Endothelial cell of umbilical vein (primary cell): ENCODE results near the gene EIF2B2. TPM values are rescaled to one million over a fixed set of nuclear protein-coding genes. Genes with fewer than 3 reads are reported as not detected.

ENCODE experiments used
- BruUV-seq: library from RNA; stranded (reverse); fragments of 400-500 nt; replicated peaks from 2 replicates; lab custom pipeline; 2021; lab: Mats Ljungman, UMichigan
- CTCF ChIA-PET: fragments of 300-600, 350-600 bp; sonication (Branson Sonifier 250); formaldehyde crosslinking; loops from one replicate; lab custom pipeline; 2021; ENCODE audit warnings: antibody characterized with exemption, inconsistent platforms; lab: Charles Lee
- POLR2A ChIA-PET: fragments of 300-600, 350-600 bp; sonication (Branson Sonifier 250); formaldehyde crosslinking; loops from one replicate; lab custom pipeline; 2021; ENCODE audit warnings: antibody characterized with exemption, inconsistent platforms; lab: Charles Lee
- DNase-seq: peaks from one replicate; pipeline ENCODE4 v3.0.0-alpha.2; 2011; ENCODE audit warnings: low read depth, low spot score
- FAIRE-seq: peaks from 2 replicates; lab custom pipeline; 2011; peaks lifted over from hg19 to GRCh38; lab: Jason Lieb, UNC
- H2AFZ ChIP-seq: 2 replicates; pipeline ENCODE4 v1.6.0; 2012; ENCODE audit warnings: low read depth, low read length, control low read depth, inconsistent platforms
- H3K27ac ChIP-seq: 2 replicates; pipeline ENCODE4 v1.5.1; 2011; ENCODE audit warnings: low read depth, mild to moderate bottlenecking, control low read depth, low read length, moderate library complexity; ENCODE audit not compliant: insufficient read depth
- H3K27me3 ChIP-seq, 2 experiments: 2 replicates each; pipeline versions ENCODE4 v1.6.0 to v1.6.1; 2011; ENCODE audit warnings: low read length in 2 of 2, mixed read lengths in 1 of 2; ENCODE audit not compliant: control insufficient read depth in 2 of 2, insufficient read depth in 2 of 2
- H3K36me3 ChIP-seq, 2 experiments: 2 replicates in 1 of 2; 3 replicates in 1 of 2; pipeline ENCODE4 v1.5.1; 2011; ENCODE audit warnings: low read length in 2 of 2, mild to moderate bottlenecking in 1 of 2, moderate library complexity in 1 of 2; ENCODE audit not compliant: control insufficient read depth in 2 of 2, insufficient read depth in 2 of 2; ENCODE audit errors: extremely low read depth in 1 of 2
- H3K4me1 ChIP-seq: 3 replicates; pipeline ENCODE4 v1.5.1; 2011; ENCODE audit warnings: mild to moderate bottlenecking, low read length; ENCODE audit not compliant: control insufficient read depth, insufficient read depth; ENCODE audit errors: extremely low read depth
- H3K4me2 ChIP-seq: 2 replicates; pipeline ENCODE4 v1.6.1; 2011; ENCODE audit warnings: low read length, control low read depth, mixed read lengths; ENCODE audit not compliant: insufficient read depth
- H3K4me3 ChIP-seq, 3 experiments: fragments of 200-600 bp in 1 of 3; sonication (generic), shearing (Covaris generic) in 1 of 3; replicated peaks in 1 of 3; 2 replicates each; pipeline ENCODE4 v1.5.1; 2011 to 2016; ENCODE audit warnings: control low read depth in 3 of 3, low read length in 3 of 3, mild to moderate bottlenecking in 2 of 3, inconsistent platforms in 1 of 3, low read depth in 1 of 3, moderate library complexity in 1 of 3; ENCODE audit not compliant: insufficient read depth in 1 of 3
- H3K79me2 ChIP-seq: 2 replicates; pipeline ENCODE4 v1.6.0; 2012; ENCODE audit warnings: low read length, inconsistent platforms; ENCODE audit not compliant: control insufficient read depth, insufficient read depth
- H3K9ac ChIP-seq: replicated peaks from 2 replicates; pipeline ENCODE3; 2011; ENCODE audit warnings: low read length, control low read depth; ENCODE audit not compliant: insufficient read depth; ENCODE audit errors: extremely low read depth
- H3K9me1 ChIP-seq: replicated peaks from 3 replicates; pipeline ENCODE4 v1.6.0; 2011; ENCODE audit warnings: mild to moderate bottlenecking, low read length; ENCODE audit not compliant: control insufficient read depth, insufficient read depth; ENCODE audit errors: extremely low read depth
- H3K9me3 ChIP-seq: replicated peaks from 2 replicates; pipeline ENCODE4 v1.5.1; 2012; ENCODE audit warnings: low read length, inconsistent platforms; ENCODE audit not compliant: control insufficient read depth, insufficient read depth
- H4K20me1 ChIP-seq: replicated peaks from 2 replicates; pipeline ENCODE3; 2011; ENCODE audit warnings: mild to moderate bottlenecking, low read length; ENCODE audit not compliant: control insufficient read depth, insufficient read depth; ENCODE audit errors: extremely low read depth
- CTCF ChIP-seq, 2 donors: IDR thresholded peaks; 1 replicate in 1 of 2; 2 replicates in 1 of 2; pipeline ENCODE4 v1.5.1; 2011; ENCODE audit warnings: low read length in 2 of 2, mild to moderate bottlenecking in 2 of 2, moderate library complexity in 2 of 2, control low read depth in 1 of 2, inconsistent platforms in 1 of 2, low read depth in 1 of 2; ENCODE audit not compliant: insufficient read depth in 1 of 2; ENCODE audit errors: extremely low read depth in 1 of 2
- EZH2 ChIP-seq: IDR thresholded peaks from 2 replicates; pipeline ENCODE4 v1.6.1; 2012; ENCODE audit warnings: borderline replicate concordance, low read depth, mild to moderate bottlenecking, moderate library complexity, low read length, inconsistent platforms; ENCODE audit not compliant: severe bottlenecking
- FOS ChIP-seq: IDR thresholded peaks from 2 replicates; pipeline ENCODE4 v1.6.1; 2011; ENCODE audit warnings: mild to moderate bottlenecking, low read length, moderate library complexity, borderline replicate concordance; ENCODE audit not compliant: insufficient read depth
- GATA2 ChIP-seq: IDR thresholded peaks from 2 replicates; pipeline ENCODE4 v1.7.0; 2011; ENCODE audit warnings: low read depth, mild to moderate bottlenecking, moderate library complexity, mixed read lengths, low read length; ENCODE audit not compliant: insufficient read length, insufficient read depth
- JUN ChIP-seq: IDR thresholded peaks from 2 replicates; pipeline ENCODE4 v1.6.1; 2011; ENCODE audit warnings: borderline replicate concordance, low read depth; ENCODE audit not compliant: insufficient read length, insufficient read depth
- MAX ChIP-seq: IDR thresholded peaks from 2 replicates; pipeline ENCODE4 v1.6.1; 2011; ENCODE audit not compliant: insufficient read depth, insufficient read length
- MYC ChIP-seq: IDR thresholded peaks from one replicate; pipeline ENCODE4 v1.6.1; 2011; ENCODE audit warnings: mild to moderate bottlenecking, low read depth, low read length
- POLR2A ChIP-seq: IDR thresholded peaks from 2 replicates; pipeline ENCODE4 v1.6.1; 2012; ENCODE audit warnings: low read depth, mild to moderate bottlenecking, control low read depth, low read length
- POLR2AphosphoS5 ChIP-seq: IDR thresholded peaks from 2 replicates; pipeline ENCODE4 v1.6.1; 2012; ENCODE audit warnings: low read depth, mild to moderate bottlenecking, control low read depth, low read length, moderate library complexity; ENCODE audit not compliant: insufficient read depth
- dilution Hi-C: fragments of 300-500 bp; cut with MboI; formaldehyde crosslinking; loops from one replicate; pipeline ENCODE4 v1.15.0; 2019; ENCODE audit warnings: low sequenced_read_pairs; ENCODE audit not compliant: extremely low pct_ligation_motif_present
- intact Hi-C: fragments of 100-400 bp; cut with micrococcal nuclease; formaldehyde crosslinking; loops from one replicate; pipeline ENCODE4 v1.10.0; 2022
- polyA plus RNA-seq, 4 experiments: library from polyadenylated mRNA; depleted of rRNA in 3 of 4; stranded (reverse) in 3 of 4; unstranded in 1 of 4; fragments of >200 nt; gene quantifications; 2 replicates each; pipeline versions ENCODE4 v1.2.1 to v1.2.3, GENCODE V29; 2011 to 2012; ENCODE audit warnings: missing spikeins in 1 of 4
- total RNA-seq: library from RNA; stranded (reverse); gene quantifications from 2 replicates; pipeline ENCODE4 v1.2.3, GENCODE V29; 2021

EIF2B2 gene
- total and polyA plus RNA-seq, 2 donors (not counting 3 experiments of a cell fraction or from before 2014, with no cell fraction given): 97.0 to 143 TPM

GRCh38 chr14:74954947-74955228 lies 47.8 kb upstream of the EIF2B2 start:
- TF ChIP-seq POLR2A (no peak), MYC (no peak), POLR2AphosphoS5 (no peak), EZH2 (no peak), GATA2 (no peak), FOS (no peak), MAX (no peak), JUN (no peak), CTCF (IDR thresholded peaks at IDR 0.05; ENCODE audit: extremely low read depth in 1 of 2, insufficient read depth in 1 of 2, low read depth in 1 of 2, low read length in 2 of 2) (no peak)
- BruUV-seq: no TSS peak
- Histone ChIP-seq H3K9me1 (no peaks in the 10 kb centered on the region), H3K27me3 (no peaks in the 10 kb centered on the region), H3K79me2 (peaks cover 55% of the 10 kb centered on the region), H3K9ac (peak overlapping the region; percentile 86), H3K4me3 (peak overlapping the region; percentile 83 to 94 (median 84)), H3K4me2 (peak overlapping the region; percentile 83), H3K27ac (peak overlapping the region; percentile 71), H3K9me3 (no peaks in the 10 kb centered on the region), H3K4me1 (peaks cover 39% of the 10 kb centered on the region), H3K36me3 (peaks cover 6 to 14% of the 10 kb centered on the region in 2 experiments), H4K20me1 (no peaks in the 10 kb centered on the region), H2AFZ (peak overlapping the region; percentile 47)
- intact Hi-C loops: loop anchor here (1.0 to 2.0 kb wide), 7 partner anchors 10 to 114 kb away; partner anchors contain the start of genes EIF2B2 and ZC2HC1C
- dilution Hi-C loops: no loop called here
- CTCF ChIA-PET: interaction anchor here (0.7 to 3.2 kb wide), 18 partner anchors 9 to 134 kb away, joined by 3 to 14 read pairs (median 5); partner anchors contain the start of gene RPS6KL1
- peak; percentile 17 for DNase-seq
- peak; percentile 57 for FAIRE-seq
- POLR2A ChIA-PET: interaction anchor here (0.6 to 2.6 kb wide), 18 partner anchors 10 to 331 kb away, joined by 3 to 20 read pairs (median 6); partner anchors contain the start of genes ACYP1, EIF2B2 and RPS6KL1
